Measurements from ENCODE around the gene FBXL2. TPM values are rescaled to one million over a fixed set of nuclear protein-coding genes. Genes with fewer than 3 reads are reported as not detected.
A peak's percentile ranks its signal among the peaks of the same experiment; 100 is the strongest.

Gene FBXL2
- total RNA-seq, 1 donor from 2014 or later, result 23.3 TPM

DNA sequence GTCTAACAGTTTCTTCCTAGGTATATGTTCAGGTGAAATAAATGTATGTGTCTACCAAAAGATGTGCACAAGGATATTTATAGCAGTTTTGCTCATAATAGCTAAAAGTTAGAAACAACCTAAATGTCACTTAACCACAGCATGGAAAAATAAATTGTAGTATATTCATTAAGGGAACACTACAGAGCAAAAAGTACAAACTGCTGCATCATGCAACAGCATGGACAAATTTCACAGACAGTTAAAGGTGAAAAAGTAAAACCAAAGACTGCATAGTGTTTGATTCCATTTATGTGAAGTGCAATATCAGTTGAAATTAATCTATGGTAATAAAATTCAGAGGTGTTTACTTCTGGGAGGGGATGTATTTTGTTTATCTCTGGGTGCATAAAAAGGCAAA is 62.5 kb downstream of the FBXL2 start:
- TF ChIP-seq, protein P1, sequence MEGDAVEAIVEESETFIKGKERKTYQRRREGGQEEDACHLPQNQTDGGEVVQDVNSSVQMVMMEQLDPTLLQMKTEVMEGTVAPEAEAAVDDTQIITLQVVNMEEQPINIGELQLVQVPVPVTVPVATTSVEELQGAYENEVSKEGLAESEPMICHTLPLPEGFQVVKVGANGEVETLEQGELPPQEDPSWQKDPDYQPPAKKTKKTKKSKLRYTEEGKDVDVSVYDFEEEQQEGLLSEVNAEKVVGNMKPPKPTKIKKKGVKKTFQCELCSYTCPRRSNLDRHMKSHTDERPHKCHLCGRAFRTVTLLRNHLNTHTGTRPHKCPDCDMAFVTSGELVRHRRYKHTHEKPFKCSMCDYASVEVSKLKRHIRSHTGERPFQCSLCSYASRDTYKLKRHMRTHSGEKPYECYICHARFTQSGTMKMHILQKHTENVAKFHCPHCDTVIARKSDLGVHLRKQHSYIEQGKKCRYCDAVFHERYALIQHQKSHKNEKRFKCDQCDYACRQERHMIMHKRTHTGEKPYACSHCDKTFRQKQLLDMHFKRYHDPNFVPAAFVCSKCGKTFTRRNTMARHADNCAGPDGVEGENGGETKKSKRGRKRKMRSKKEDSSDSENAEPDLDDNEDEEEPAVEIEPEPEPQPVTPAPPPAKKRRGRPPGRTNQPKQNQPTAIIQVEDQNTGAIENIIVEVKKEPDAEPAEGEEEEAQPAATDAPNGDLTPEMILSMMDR (IDR thresholded peaks at IDR 0.05; ENCODE audit: insufficient read depth, low read depth, low read length), result no peak
- Histone ChIP-seq H4K20me1 (ENCODE audit: insufficient read depth, low read length) (no peaks in the 10 kb centered on the region), H3K79me2 (ENCODE audit: insufficient read depth, low read length) (no peaks in the 10 kb centered on the region), H3K27me3 (ENCODE audit: insufficient read depth, low read length) (no peaks in the 10 kb centered on the region), H3K4me3 (ENCODE audit: insufficient read depth, low read depth, low read length) (no peak overlapping the region), H3K9ac (ENCODE audit: low read length) (no peak overlapping the region), H3K36me3 (ENCODE audit: insufficient read depth, low read length) (no peaks in the 10 kb centered on the region), H3K4me2 (ENCODE audit: low read length) (no peak overlapping the region), H3K4me1 (ENCODE audit: insufficient read depth, low read length) (no peaks in the 10 kb centered on the region), H2AFZ (ENCODE audit: low read depth, low read length) (no peak overlapping the region), H3K9me3 (ENCODE audit: insufficient read depth, low read depth, low read length) (no peaks in the 10 kb centered on the region), H3K27ac (ENCODE audit: low read depth, low read length) (no peak overlapping the region)
- Mint-ChIP-seq H3K9me3 (ENCODE audit: unreplicated experiment) (no peaks in the 10 kb centered on the region), H3K36me3 (ENCODE audit: low read depth, unreplicated experiment) (peaks cover 7% of the 10 kb centered on the region), H3K27me3 (ENCODE audit: low read depth, unreplicated experiment) (no peaks in the 10 kb centered on the region), H3K4me1 (ENCODE audit: low read depth, unreplicated experiment) (no peaks in the 10 kb centered on the region), H3K27ac (ENCODE audit: unreplicated experiment) (no peak overlapping the region), H3K4me3 (ENCODE audit: unreplicated experiment) (no peak overlapping the region)
- DNase-seq (ENCODE audit: low read depth) (no peak), FAIRE-seq (no peak)

DNA sequence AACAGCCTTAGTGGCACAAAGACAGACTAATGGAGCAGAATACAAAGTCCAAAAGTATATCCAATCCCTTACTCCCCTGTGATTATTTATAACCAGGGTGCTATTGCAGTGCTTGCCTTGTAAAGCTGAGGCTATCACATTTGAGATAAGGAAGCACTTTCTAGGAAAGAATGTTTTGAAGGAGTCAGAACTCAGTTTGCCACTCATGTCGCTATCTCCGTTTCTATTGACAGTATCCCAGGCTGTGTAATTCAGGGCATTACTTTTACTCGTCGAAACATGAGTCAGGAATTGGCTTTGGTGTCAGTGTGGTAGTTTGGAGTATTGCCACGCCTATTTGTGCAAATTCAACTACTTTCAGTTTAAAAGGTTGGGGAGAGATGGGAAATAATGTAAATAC is 78.4 kb downstream of the FBXL2 start:
- no peaks in the 10 kb centered on the region for H3K27me3 ChIP-seq (ENCODE audit: insufficient read depth, low read length)
- peaks cover 3% of the 10 kb centered on the region for H4K20me1 ChIP-seq (ENCODE audit: insufficient read depth, low read length)
- H3K27ac Mint-ChIP-seq (ENCODE audit: unreplicated experiment), result no peak overlapping the region
- no peak overlapping the region for H3K9ac ChIP-seq (ENCODE audit: low read length)
- H3K27ac ChIP-seq (ENCODE audit: low read depth, low read length), result no peak overlapping the region
- H3K4me1 ChIP-seq (ENCODE audit: insufficient read depth, low read length), result peaks cover 14% of the 10 kb centered on the region
- no peaks in the 10 kb centered on the region for H3K79me2 ChIP-seq (ENCODE audit: insufficient read depth, low read length)
- H3K4me2 ChIP-seq (ENCODE audit: low read length), result peak overlapping the region; percentile 40
- no peak overlapping the region for H2AFZ ChIP-seq (ENCODE audit: low read depth, low read length)
- H3K36me3 ChIP-seq (ENCODE audit: insufficient read depth, low read length), result no peaks in the 10 kb centered on the region
- no peak overlapping the region for H3K4me3 ChIP-seq (ENCODE audit: insufficient read depth, low read depth, low read length)
- H3K4me3 Mint-ChIP-seq (ENCODE audit: unreplicated experiment), result no peak overlapping the region
- H3K27me3 Mint-ChIP-seq (ENCODE audit: low read depth, unreplicated experiment), result no peaks in the 10 kb centered on the region
- TF ChIP-seq, protein P1 (IDR thresholded peaks at IDR 0.05; ENCODE audit: insufficient read depth, low read depth, low read length), result no peak
- TF ChIP-seq EZH2 (IDR thresholded peaks at IDR 0.05; ENCODE audit: insufficient read depth, low read length), result no peak
- H3K9me3 Mint-ChIP-seq (ENCODE audit: unreplicated experiment), result no peaks in the 10 kb centered on the region
- peaks cover 10% of the 10 kb centered on the region for H3K4me1 Mint-ChIP-seq (ENCODE audit: low read depth, unreplicated experiment)
- FAIRE-seq (no peak), DNase-seq (ENCODE audit: low read depth) (peak; percentile 72)
- peaks cover 3% of the 10 kb centered on the region for H3K36me3 Mint-ChIP-seq (ENCODE audit: low read depth, unreplicated experiment)
- H3K9me3 ChIP-seq (ENCODE audit: insufficient read depth, low read depth, low read length), result no peaks in the 10 kb centered on the region

DNA sequence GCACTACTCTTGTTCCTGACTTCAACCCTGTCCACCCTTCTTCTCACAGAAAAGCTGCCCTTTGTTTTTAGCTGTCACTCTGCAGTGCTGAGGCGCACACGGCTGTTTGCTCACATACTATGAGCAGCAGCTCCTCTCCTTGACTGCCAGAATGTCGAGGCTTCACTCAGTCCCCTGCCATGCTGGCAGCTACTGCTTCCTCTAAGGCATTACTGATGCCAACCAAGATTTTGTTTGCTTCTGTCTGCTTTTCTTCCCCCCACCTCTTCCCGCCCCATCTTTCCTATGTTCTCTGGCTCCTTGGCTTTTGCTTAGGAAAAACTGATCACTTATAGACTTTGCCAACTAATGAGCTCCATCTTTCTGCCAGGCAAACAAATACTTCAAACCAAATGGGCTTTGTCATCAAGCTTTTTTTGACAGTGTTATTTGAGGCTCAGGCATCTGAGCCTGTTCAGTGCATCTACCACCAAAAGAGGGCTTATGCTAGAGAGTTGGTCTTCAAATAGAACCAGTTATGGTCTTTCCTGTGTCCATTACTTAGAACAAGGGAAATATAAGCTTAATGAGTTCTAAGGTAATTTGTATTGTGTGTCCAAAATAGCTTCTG is 81.0 kb downstream of the FBXL2 start:
- Histone ChIP-seq H2AFZ (ENCODE audit: low read depth, low read length) (no peak overlapping the region), H3K27ac (ENCODE audit: low read depth, low read length) (no peak overlapping the region), H3K79me2 (ENCODE audit: insufficient read depth, low read length) (no peaks in the 10 kb centered on the region), H3K9ac (ENCODE audit: low read length) (no peak overlapping the region), H3K4me1 (ENCODE audit: insufficient read depth, low read length) (peaks cover 14% of the 10 kb centered on the region), H3K4me2 (ENCODE audit: low read length) (no peak overlapping the region), H3K4me3 (ENCODE audit: insufficient read depth, low read depth, low read length) (no peak overlapping the region), H3K27me3 (ENCODE audit: insufficient read depth, low read length) (no peaks in the 10 kb centered on the region), H3K36me3 (ENCODE audit: insufficient read depth, low read length) (no peaks in the 10 kb centered on the region), H4K20me1 (ENCODE audit: insufficient read depth, low read length) (peaks cover 3% of the 10 kb centered on the region), H3K9me3 (ENCODE audit: insufficient read depth, low read depth, low read length) (no peaks in the 10 kb centered on the region)
- DNase-seq (ENCODE audit: low read depth) (no peak), FAIRE-seq (no peak)
- TF ChIP-seq, protein P1 (IDR thresholded peaks at IDR 0.05; ENCODE audit: insufficient read depth, low read depth, low read length), result no peak
- no peak for TF ChIP-seq EZH2 (IDR thresholded peaks at IDR 0.05; ENCODE audit: insufficient read depth, low read length)
- Mint-ChIP-seq H3K9me3 (ENCODE audit: unreplicated experiment) (no peaks in the 10 kb centered on the region), H3K27ac (ENCODE audit: unreplicated experiment) (no peak overlapping the region), H3K27me3 (ENCODE audit: low read depth, unreplicated experiment) (no peaks in the 10 kb centered on the region), H3K4me3 (ENCODE audit: unreplicated experiment) (no peak overlapping the region), H3K36me3 (ENCODE audit: low read depth, unreplicated experiment) (peaks cover 3% of the 10 kb centered on the region), H3K4me1 (ENCODE audit: low read depth, unreplicated experiment) (peaks cover 10% of the 10 kb centered on the region)

Data from astrocyte (in vitro differentiated cells and primary cell).